Measurements from ENCODE around the gene NPW.

- TF ChIP-seq CTCF (conservative IDR thresholded peaks at IDR 0.05; ENCODE audit: low read length) (no peak), EZH2phosphoT487 (IDR thresholded peaks at IDR 0.05; ENCODE audit: borderline replicate concordance, low read depth, low read length) (no peak)
Observed at GRCh38 chr16:2040787-2041522, 21.4 kb downstream of the NPW start.

Measured in OCI-LY7 (cell line).